GM18526 (cell line): ENCODE measurements around the gene PCSK5.

Source experiments
- POLR2A ChIP-seq: IDR thresholded peaks from 3 replicates; pipeline ENCODE4 v1.6.1; 2011; ENCODE audit not compliant: insufficient read length; ENCODE audit errors: extremely low read depth

The PCSK5 gene

DNA sequence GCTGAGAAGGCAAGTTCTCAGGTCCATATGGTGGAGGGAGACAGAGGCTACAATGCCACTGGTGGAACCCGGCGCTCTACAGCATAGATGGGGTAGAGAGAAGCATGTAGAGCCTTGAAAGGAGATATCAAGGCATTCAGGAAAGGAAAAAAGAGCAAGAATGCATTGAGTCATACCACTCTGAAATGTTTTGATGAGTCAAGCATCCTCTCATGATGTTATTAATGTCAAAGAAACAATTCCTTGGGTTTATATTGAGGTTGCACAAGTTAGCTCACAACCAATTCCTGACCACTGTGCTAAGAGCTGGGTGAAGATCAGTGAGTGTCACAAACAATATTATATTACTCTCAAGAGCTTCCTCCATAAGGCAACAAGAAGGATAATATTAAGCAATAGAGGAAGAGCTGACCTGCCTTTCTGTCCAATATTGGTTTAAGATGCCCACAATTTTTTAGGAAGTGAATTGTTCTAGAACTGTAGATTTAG is 325.7 kb downstream of the PCSK5 start:
- no peak for TF ChIP-seq POLR2A

DNA sequence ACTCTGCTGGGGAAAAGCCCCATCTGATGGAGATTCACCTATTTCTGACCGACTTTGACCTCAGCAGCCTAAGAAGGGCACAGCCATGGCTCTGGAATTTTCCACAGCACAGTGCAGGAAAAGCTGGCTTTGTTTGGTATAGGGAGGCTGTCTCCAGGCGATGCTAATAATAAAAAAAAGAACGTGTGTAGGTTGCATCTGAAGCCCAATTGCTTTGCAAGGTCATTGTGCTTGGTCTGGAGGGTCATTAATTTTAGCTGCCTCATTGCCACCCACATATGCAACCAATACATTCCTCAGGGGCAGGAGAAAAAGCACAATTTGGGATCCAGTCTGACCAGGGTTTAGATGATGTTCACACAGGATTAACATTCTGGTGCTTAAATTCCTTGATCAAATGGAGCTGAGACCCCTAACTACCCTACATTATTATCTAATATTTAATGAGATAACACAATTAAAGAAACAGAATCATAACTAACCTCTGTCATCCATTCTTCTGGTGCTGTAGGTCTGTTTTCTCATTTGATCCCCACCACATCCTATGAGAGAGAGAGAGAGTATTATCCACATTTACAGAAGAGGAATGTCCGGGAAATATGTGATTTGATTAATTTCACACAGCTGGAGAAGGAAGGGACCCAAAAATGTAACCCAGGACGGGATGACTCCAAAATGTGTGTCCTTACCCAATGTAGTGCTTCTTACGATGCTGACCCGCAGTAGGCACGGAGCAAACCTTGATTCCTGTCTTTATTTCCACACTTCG is 327.8 kb downstream of the PCSK5 start:
- no peak for TF ChIP-seq POLR2A

DNA sequence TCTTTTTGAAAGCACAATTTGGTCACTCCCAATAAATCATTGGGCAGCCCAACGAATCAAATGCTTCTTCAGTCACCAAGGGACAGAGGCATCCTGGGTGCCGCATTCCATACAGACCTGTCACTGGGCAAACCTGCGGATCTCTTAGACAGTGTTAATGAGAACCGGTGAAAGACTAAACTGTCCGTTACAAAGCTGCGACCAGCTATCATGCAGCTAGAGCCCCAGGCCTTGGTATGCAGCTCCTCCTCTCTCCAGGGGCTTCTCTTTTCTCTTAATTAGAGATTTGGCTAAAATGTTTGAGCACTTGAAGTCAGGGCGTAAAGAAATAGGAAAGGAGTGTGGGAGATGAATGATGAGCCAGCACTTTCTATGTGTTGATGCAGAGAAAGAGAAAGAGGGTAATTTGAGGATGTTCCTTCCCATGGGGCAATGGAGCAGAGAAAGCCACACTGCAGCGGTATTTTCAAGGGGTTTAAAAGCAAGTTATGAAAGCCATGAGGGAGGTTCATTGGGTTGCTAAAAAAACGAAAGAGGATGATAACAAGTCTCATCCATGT is 328.5 kb downstream of the PCSK5 start:
- no peak for TF ChIP-seq POLR2A

GRCh38 chr9:76219560-76220151 is 329.2 kb downstream of the PCSK5 start:
- no peak for TF ChIP-seq POLR2A

GRCh38 chr9:76221423-76221822 is 330.9 kb downstream of the PCSK5 start:
- TF ChIP-seq POLR2A = no peak

DNA sequence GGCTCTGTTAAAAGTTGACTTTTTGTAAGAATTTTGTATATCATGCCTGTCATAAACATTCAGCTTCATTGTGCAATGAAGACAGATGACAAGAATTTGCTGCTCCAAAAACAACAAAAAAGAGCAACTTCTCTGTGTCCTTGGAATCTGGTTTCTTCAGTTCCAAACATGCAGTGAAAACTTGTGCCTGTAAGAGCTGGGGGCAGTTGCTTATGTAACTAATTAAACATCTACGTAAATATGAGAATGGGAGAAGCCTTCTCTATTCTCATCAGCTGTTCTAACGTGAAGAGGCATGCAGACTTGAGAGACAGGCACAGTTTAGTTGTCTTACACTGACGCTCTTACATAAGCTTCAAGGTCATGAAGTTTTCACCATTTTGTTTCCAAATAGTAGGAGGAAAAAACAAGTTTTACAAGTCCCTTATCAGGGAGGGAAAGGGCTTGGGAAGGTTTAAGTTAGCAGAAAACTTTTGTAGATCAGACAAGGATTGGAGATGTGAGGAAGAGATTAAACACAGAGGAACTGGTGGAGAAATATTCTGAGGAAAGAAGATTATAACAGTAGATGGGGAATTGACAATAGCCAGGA is 333.4 kb downstream of the PCSK5 start:
- no peak for TF ChIP-seq POLR2A

DNA sequence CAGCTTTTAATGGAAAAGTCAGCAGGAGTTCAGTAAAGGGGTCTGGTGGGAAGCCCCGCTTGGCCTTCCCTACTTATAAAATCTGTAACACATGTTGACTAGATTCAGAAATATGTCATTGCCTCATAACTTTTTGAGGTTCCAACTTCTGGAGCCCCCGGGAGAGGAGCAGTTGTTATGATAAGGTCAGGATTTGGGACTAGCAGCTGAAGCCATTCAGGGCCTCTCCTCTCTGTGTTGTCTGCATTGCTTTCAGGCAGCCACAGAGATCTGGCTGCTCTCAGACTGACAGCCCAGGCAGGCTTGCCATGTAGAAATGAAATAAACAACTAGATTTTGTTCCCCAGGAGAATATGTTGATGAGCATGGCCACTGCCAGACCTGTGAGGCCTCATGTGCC is 336.7 kb downstream of the PCSK5 start:
- no peak for TF ChIP-seq POLR2A

- TF ChIP-seq POLR2A = no peak
Observed at GRCh38 chr9:76231001-76231400, 340.5 kb downstream of the PCSK5 start.

DNA sequence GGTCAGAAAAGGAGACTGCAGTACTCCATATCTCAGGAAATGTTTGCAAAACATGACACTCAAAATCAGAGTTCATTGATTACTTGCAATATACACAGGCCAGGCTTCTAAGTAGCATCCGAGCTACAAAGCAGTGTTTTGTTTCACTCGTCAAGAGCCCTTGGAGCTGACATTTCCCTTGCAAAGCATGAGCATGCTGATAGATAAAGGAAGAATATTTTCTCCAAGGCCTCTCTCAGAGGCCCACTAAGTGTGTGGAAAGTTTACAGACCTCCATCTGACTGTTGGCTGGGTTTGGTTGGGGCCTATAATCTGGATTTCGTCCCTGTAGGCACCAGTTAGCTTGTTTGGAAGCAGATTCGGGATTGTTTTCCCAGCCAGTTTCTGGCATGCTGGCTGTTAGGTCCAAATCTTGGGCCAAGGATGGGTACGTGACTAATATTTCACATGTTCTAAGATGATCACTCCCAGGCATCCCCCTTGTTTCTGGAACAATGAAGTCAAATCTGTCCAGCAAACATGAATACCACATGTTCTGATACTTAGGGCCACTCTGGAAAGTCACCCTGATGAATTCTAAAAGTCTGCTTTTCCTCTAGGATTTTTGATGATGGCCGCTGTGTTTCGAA is 342.5 kb downstream of the PCSK5 start:
- TF ChIP-seq POLR2A = no peak

GRCh38 chr9:76240578-76240977 is 350.1 kb downstream of the PCSK5 start:
- no peak for TF ChIP-seq POLR2A

DNA sequence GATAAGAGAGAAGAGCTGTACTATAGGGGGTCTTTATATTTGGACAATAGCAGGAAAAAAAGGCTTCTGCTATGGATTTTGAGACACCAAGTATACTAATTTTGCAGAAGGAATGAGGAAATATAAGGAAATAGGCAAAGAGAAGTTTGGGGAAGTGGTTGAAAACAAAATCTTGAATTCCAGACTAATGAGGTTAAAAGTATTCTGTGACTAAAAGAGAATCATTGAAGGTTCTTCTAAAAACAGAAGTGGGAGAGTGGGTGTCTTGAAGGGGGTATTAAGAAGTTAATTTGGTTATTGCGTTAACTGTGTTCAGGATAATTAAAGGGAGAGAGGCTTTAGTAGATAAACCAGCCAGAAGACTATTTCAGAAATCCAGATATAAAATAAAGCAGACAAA is 355.0 kb downstream of the PCSK5 start:
- no peak for TF ChIP-seq POLR2A

DNA sequence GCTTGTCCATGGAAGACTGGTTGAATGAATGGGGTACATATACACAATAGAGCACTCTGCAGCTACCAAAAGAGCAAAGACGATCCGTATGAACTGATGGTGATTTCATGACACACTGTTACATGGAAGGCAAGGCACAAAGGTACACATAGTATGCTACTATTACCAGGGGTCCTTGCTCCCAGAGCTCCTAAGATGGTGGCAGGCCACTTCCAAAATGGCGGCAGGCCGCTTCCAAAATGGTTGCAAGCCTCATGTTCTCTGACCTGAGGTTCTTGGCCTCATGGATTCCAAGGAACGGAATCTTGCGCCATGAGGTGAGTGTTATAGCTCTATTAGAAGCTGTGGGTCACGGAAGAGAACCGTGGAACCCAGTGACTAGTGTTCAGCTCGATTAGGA is 356.2 kb downstream of the PCSK5 start:
- no peak for TF ChIP-seq POLR2A

- no peak for TF ChIP-seq POLR2A
Observed at GRCh38 chr9:76247426-76247825, 357.0 kb downstream of the PCSK5 start.

GRCh38 chr9:76249309-76249708 is 358.8 kb downstream of the PCSK5 start:
- no peak for TF ChIP-seq POLR2A

DNA sequence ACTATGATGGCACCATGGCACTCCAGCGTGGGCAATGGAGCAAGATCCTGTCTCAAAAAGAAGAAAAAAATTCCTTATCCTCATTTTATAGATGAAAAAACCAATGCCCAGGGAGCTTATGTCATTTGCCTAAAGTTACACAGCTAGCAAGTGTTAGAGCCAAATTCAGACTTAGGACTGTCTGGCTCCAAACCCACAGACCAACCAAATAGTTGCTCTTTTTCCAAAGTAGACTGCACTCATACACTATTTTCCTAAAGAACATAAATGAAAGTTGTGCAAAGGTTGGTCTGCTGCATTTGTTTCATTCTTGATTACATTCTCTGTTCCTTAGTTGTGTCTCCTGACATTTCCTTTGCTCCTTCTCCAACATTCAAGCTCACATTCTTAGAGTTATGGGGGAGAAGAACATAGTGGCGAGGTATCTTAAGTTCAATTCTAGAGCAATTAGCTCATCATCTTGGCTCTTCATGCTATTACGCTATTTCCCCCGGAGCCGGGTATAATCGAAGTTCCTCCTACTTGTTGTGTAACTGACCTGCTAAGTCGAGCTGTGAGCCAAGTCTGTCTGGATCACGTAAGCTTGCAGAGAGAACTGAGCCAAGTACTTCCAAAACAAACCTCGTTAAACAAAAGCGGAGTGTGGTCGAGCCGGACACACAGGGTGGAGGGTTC is 365.4 kb downstream of the PCSK5 start:
- no peak for TF ChIP-seq POLR2A

GRCh38 chr9:76257311-76257710 is 366.8 kb downstream of the PCSK5 start:
- TF ChIP-seq POLR2A = no peak
